Smooth muscle cell (in vitro differentiated cells): ENCODE measurements around the gene PROKR2. TPM values are rescaled to one million over a fixed set of nuclear protein-coding genes. Genes with fewer than 3 reads are reported as not detected.

Experiments
- DNase-seq: peaks from one replicate; lab custom pipeline; 2025; ENCODE audit not compliant: unreplicated experiment; lab: John Stamatoyannopoulos, UW
- H2AFZ ChIP-seq: fragments of 200-600 bp; sonication (generic); 2 replicates; pipeline ENCODE4 v1.6.0; 2016; ENCODE audit warnings: antibody characterized with exemption, low read depth, mild to moderate bottlenecking
- H3F3A ChIP-seq: fragments of 200-600 bp; sonication (generic); 2 replicates; pipeline ENCODE4 v1.6.0; 2017; ENCODE audit warnings: antibody characterized with exemption, low read depth
- H3K27ac ChIP-seq: fragments of 200-600 bp; sonication (generic); 2 replicates; pipeline ENCODE4 v1.5.1; 2016; ENCODE audit warnings: low read depth, mild to moderate bottlenecking
- H3K27me3 ChIP-seq: fragments of 200-600 bp; sonication (generic); 2 replicates; pipeline ENCODE4 v1.6.1; 2016; ENCODE audit warnings: low read depth, mild to moderate bottlenecking
- H3K36me3 ChIP-seq: fragments of 200-600 bp; sonication (generic); 2 replicates; pipeline ENCODE4 v1.5.1; 2016; ENCODE audit warnings: low read depth
- H3K4me1 ChIP-seq: fragments of 200-600 bp; sonication (generic); 2 replicates; pipeline ENCODE4 v1.5.1; 2016; ENCODE audit warnings: low read depth
- H3K4me2 ChIP-seq: fragments of 200-600 bp; sonication (generic); 2 replicates; pipeline ENCODE4 v1.6.0; 2016; ENCODE audit warnings: mild to moderate bottlenecking
- H3K4me3 ChIP-seq: fragments of 200-600 bp; sonication (generic); 2 replicates; pipeline ENCODE4 v1.5.1; 2016; ENCODE audit warnings: mild to moderate bottlenecking
- H3K79me2 ChIP-seq: fragments of 200-600 bp; sonication (generic); 2 replicates; pipeline ENCODE4 v1.6.0; 2016; ENCODE audit warnings: low read depth, mild to moderate bottlenecking
- H3K9ac ChIP-seq: fragments of 200-600 bp; sonication (generic); 2 replicates; pipeline ENCODE4 v1.6.0; 2016; ENCODE audit warnings: low read depth
- H3K9me3 ChIP-seq: fragments of 200-600 bp; sonication (generic); replicated peaks from 2 replicates; pipeline ENCODE4 v1.5.1; 2016; ENCODE audit warnings: low read depth
- H4K20me1 ChIP-seq: fragments of 200-600 bp; sonication (generic); 2 replicates; pipeline ENCODE4 v1.6.0; 2016; ENCODE audit warnings: low read depth
- WGBS: methylation state at CpG from one replicate; pipeline ENCODE4 v1.1.7; 2016; ENCODE audit warnings: low lambda C conversion rate; 5-methylcytosine and 5-hydroxymethylcytosine counted together
- polyA plus RNA-seq: library from polyadenylated mRNA; unstranded; fragments of >200 nt; fragmentation: Nextera tagmentation; extraction: Ambion mirVana; gene quantifications from 2 replicates; pipeline ENCODE4 v1.2.1, GENCODE V29; 2016
- total RNA-seq: library from RNA; depleted of rRNA; stranded (reverse); fragments of >200 nt; gene quantifications from 2 replicates; pipeline ENCODE4 v1.2.3, GENCODE V29; 2014
- TF ChIP-seq, protein P1 (sequence below): fragments of 200-600 bp; sonication (generic); IDR thresholded peaks from 2 replicates; pipeline ENCODE4 v1.5.1; 2017; ENCODE audit warnings: borderline replicate concordance, mild to moderate bottlenecking, antibody characterized with exemption; ENCODE audit not compliant: insufficient read depth, poor library complexity, severe bottlenecking

Gene PROKR2
- total and polyA plus RNA-seq, 2 experiments from 2014 or later = not detected

DNA sequence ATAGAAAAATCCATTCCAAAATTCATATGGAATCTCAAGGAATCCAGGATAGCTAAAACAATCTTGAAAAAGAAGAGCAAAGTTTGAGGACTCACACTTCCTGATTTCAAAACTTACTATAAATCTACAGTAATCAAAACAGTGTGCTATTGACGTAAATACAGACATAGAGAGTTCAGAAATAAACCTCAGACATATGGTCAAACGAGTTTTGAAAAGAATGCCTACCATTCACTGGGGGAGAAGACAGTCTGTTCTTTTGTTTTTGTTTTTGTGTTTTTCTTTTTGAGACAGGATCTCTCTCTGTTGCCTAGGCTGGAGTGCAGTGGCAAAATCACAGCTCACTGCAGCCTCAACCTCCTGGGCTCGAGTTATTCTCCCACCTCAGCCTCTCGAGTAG, 25.3 kb upstream of the PROKR2 start:
- Histone ChIP-seq H3K36me3 (no peaks in the 10 kb centered on the region), H3K79me2 (no peaks in the 10 kb centered on the region), H4K20me1 (no peaks in the 10 kb centered on the region), H3K27ac (no peak overlapping the region), H3K4me3 (no peak overlapping the region), H3F3A (no peaks in the 10 kb centered on the region), H3K9ac (no peak overlapping the region), H3K4me1 (no peaks in the 10 kb centered on the region), H3K27me3 (no peaks in the 10 kb centered on the region), H3K4me2 (no peak overlapping the region), H2AFZ (no peak overlapping the region), H3K9me3 (no peaks in the 10 kb centered on the region)
- 55% methylated on average over 4 of the region's 4 CpGs for WGBS
- no peak for DNase-seq
- TF ChIP-seq, protein P1, sequence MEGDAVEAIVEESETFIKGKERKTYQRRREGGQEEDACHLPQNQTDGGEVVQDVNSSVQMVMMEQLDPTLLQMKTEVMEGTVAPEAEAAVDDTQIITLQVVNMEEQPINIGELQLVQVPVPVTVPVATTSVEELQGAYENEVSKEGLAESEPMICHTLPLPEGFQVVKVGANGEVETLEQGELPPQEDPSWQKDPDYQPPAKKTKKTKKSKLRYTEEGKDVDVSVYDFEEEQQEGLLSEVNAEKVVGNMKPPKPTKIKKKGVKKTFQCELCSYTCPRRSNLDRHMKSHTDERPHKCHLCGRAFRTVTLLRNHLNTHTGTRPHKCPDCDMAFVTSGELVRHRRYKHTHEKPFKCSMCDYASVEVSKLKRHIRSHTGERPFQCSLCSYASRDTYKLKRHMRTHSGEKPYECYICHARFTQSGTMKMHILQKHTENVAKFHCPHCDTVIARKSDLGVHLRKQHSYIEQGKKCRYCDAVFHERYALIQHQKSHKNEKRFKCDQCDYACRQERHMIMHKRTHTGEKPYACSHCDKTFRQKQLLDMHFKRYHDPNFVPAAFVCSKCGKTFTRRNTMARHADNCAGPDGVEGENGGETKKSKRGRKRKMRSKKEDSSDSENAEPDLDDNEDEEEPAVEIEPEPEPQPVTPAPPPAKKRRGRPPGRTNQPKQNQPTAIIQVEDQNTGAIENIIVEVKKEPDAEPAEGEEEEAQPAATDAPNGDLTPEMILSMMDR = no peak

- no peak overlapping the region for H3K4me2 ChIP-seq
Measured at GRCh38 chr20:5331340-5331739, 14.6 kb upstream of the PROKR2 start.

GRCh38 chr20:5328268-5328667, 11.5 kb upstream of the PROKR2 start:
- TF ChIP-seq, protein P1 = no peak
- Histone ChIP-seq H3K9ac (no peak overlapping the region), H3K36me3 (no peaks in the 10 kb centered on the region), H3K4me1 (no peaks in the 10 kb centered on the region), H3K27ac (no peak overlapping the region), H3K4me2 (no peak overlapping the region), H4K20me1 (no peaks in the 10 kb centered on the region), H3F3A (no peaks in the 10 kb centered on the region), H2AFZ (no peak overlapping the region), H3K79me2 (no peaks in the 10 kb centered on the region), H3K9me3 (no peaks in the 10 kb centered on the region), H3K4me3 (no peak overlapping the region), H3K27me3 (peaks cover 31% of the 10 kb centered on the region)
- no peak for DNase-seq
- 84% methylated on average over 3 of the region's 3 CpGs for WGBS

More at GRCh38 chr20:5331340-5331739, 14.6 kb upstream of the PROKR2 start:
- no peak overlapping the region for H3K4me3 ChIP-seq
- H4K20me1 ChIP-seq = no peaks in the 10 kb centered on the region
- H3K9me3 ChIP-seq = no peaks in the 10 kb centered on the region
- no peaks in the 10 kb centered on the region for H3K79me2 ChIP-seq
- H3F3A ChIP-seq = no peaks in the 10 kb centered on the region
- no peak for DNase-seq
- no peak overlapping the region for H2AFZ ChIP-seq
- TF ChIP-seq, protein P1 = no peak
- no peaks in the 10 kb centered on the region for H3K4me1 ChIP-seq
- WGBS = 88% methylated on average over 3 of the region's 3 CpGs
- H3K9ac ChIP-seq = no peak overlapping the region
- H3K36me3 ChIP-seq = no peaks in the 10 kb centered on the region
- peaks cover 35% of the 10 kb centered on the region for H3K27me3 ChIP-seq
- H3K27ac ChIP-seq = no peak overlapping the region

- DNase-seq = no peak
- Histone ChIP-seq H2AFZ (no peak overlapping the region), H3K9me3 (no peaks in the 10 kb centered on the region), H3K4me1 (no peaks in the 10 kb centered on the region), H3K4me3 (no peak overlapping the region), H3K9ac (no peak overlapping the region), H3K36me3 (no peaks in the 10 kb centered on the region), H3K79me2 (no peaks in the 10 kb centered on the region), H3K4me2 (no peak overlapping the region), H3F3A (no peaks in the 10 kb centered on the region), H3K27me3 (peaks cover 32% of the 10 kb centered on the region), H4K20me1 (no peaks in the 10 kb centered on the region), H3K27ac (no peak overlapping the region)
- TF ChIP-seq, protein P1 = no peak
- WGBS = 71% methylated on average over 3 of the region's 3 CpGs
Measured at GRCh38 chr20:5327356-5327755, 10.6 kb upstream of the PROKR2 start.
